Astrocyte of the hippocampus (primary cell): ENCODE data around the gene MAN1A2.

Source experiments
- DNase-seq: peaks from one replicate; pipeline ENCODE4 v3.0.0; 2011; ENCODE audit warnings: low read depth, low spot score

The MAN1A2 gene

GRCh38 chr1:117575586-117576225 is 208.5 kb downstream of the MAN1A2 start:
- DNase-seq: no peak

GRCh38 chr1:117576236-117576635 is 209.0 kb downstream of the MAN1A2 start:
- no peak for DNase-seq

- no peak for DNase-seq
Observed at GRCh38 chr1:117577191-117577885, 210.1 kb downstream of the MAN1A2 start.

GRCh38 chr1:117578466-117578865 is 211.2 kb downstream of the MAN1A2 start:
- DNase-seq: no peak
